Measurements from ENCODE around the gene KCNB1.

The KCNB1 gene

GRCh38 chr20:49338061-49338460, 144.4 kb downstream of the KCNB1 start:
- no peak for TF ChIP-seq CTCF (IDR thresholded peaks at IDR 0.05; ENCODE audit: low read depth, low read length, missing control alignments)
- no peak overlapping the region for H3K4me3 ChIP-seq (replicated peaks; ENCODE audit: low read depth, low read length)
- DNase-seq (ENCODE audit: extremely low read depth, low read depth), result no peak

GRCh38 chr20:49337357-49337756, 145.1 kb downstream of the KCNB1 start:
- no peak for TF ChIP-seq CTCF (IDR thresholded peaks at IDR 0.05; ENCODE audit: low read depth, low read length, missing control alignments)
- no peak overlapping the region for H3K4me3 ChIP-seq (replicated peaks; ENCODE audit: low read depth, low read length)
- no peak for DNase-seq (ENCODE audit: extremely low read depth, low read depth)

DNA sequence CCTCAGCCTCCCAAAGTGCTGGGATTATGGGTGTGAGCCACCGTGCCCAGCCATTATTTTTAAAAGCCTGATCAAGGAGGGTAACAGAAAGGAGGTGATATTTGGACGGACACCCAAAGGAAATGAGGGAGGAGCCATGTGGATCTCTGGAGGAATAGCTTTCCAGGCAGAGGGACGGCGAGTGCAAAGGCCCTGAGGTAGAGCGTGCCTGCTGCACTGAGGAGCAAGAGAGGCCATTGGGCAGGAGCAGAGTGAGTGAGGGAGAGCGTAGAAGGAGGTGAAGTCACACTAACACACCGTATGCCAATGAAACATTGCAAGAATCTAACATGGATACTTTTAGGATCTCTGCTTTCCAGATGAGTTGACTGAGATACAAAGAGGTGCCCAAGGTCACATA, 145.7 kb downstream of the KCNB1 start:
- no peak overlapping the region for H3K4me3 ChIP-seq (replicated peaks; ENCODE audit: low read depth, low read length)
- no peak for TF ChIP-seq CTCF (IDR thresholded peaks at IDR 0.05; ENCODE audit: low read depth, low read length, missing control alignments)

DNA sequence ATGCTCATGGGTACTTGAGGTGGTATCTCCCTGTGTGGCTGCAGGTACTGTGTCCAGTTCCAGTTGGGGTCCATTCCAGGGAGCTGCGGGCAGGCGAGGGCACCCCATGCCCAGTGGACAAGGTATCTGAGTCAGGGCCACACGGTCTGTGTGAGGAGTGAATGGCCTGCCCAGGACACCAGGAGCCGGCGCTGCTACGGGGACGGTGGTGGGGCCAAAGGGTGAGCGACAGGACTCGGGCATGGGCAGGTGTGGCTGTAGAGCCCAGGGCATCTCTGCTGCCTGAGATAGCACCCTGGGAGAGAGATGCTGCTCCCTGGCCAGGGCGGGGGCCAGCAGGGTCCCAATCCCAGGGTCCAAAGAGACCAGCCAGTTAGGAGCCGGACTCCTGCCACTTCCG, 147.0 kb downstream of the KCNB1 start:
- no peak overlapping the region for H3K4me3 ChIP-seq (replicated peaks; ENCODE audit: low read depth, low read length)
- no peak for DNase-seq (ENCODE audit: extremely low read depth, low read depth)
- TF ChIP-seq CTCF (IDR thresholded peaks at IDR 0.05; ENCODE audit: low read depth, low read length, missing control alignments), result no peak

More for the DNA sequence above, 145.7 kb downstream of the KCNB1 start:
- no peak for DNase-seq (ENCODE audit: extremely low read depth, low read depth)

- TF ChIP-seq CTCF (IDR thresholded peaks at IDR 0.05; ENCODE audit: low read depth, low read length, missing control alignments), result no peak
- DNase-seq (ENCODE audit: extremely low read depth, low read depth), result no peak
- no peak overlapping the region for H3K4me3 ChIP-seq (replicated peaks; ENCODE audit: low read depth, low read length)
These were observed 151.5 kb downstream of the KCNB1 start for GRCh38 chr20:49330701-49331615.

DNA sequence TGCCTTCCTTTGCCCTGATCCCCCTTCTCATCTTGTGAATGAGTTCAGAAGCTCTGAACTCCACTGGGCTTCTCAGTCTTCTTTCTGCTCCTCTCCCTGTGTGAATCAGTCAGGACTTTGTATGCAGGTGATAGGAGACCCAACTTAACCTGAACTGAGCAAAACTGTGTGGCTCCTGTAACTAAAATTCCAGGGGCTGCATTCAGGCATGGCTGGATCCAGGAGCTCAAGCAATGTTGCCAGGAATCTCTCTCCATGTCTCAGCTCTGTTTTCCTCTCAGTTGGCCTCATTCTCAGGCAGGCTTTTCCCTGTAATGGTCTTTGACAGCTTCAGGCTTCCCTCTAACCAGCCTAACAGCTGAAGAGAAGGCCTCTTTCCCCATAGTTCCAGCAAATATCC, 153.7 kb downstream of the KCNB1 start:
- no peak overlapping the region for H3K4me3 ChIP-seq (replicated peaks; ENCODE audit: low read depth, low read length)
- TF ChIP-seq CTCF (IDR thresholded peaks at IDR 0.05; ENCODE audit: low read depth, low read length, missing control alignments), result no peak
- DNase-seq (ENCODE audit: extremely low read depth, low read depth), result no peak

Measured in HFF-Myc (cell line).